Stimulated activated naive CD8-positive, alpha-beta T cell treated with anti-CD3 and anti-CD28 coated beads, Interleukin-15, amount 100 ng/mL, for 72 hours (primary cell): ENCODE measurements around the gene ARHGEF39.

Experiments used
- ATAC-seq: fragments of 150-1000 bp; cut with Tn5 transposase; 2 replicates; pipeline ENCODE4 v1.10.0; 2021; ENCODE audit warnings: mild to moderate bottlenecking, moderate library complexity
- DNase-seq, 2 donors: peaks; one replicate each; pipeline ENCODE4 v3.0.0; 2021 to 2022
- H3K27ac Mint-ChIP-seq, 2 donors: one replicate each; pipeline ENCODE4 v1.8.0; 2022; ENCODE audit warnings: mild to moderate bottlenecking in 2 of 2, mixed read lengths in 2 of 2, moderate library complexity in 2 of 2
- H3K27me3 Mint-ChIP-seq: one replicate; pipeline ENCODE4 v1.8.0; 2022; ENCODE audit warnings: mixed read lengths
- H3K4me1 Mint-ChIP-seq: one replicate; pipeline ENCODE4 v1.8.0; 2022; ENCODE audit warnings: mild to moderate bottlenecking, mixed read lengths
- H3K4me3 Mint-ChIP-seq, 2 donors: one replicate each; pipeline ENCODE4 v1.8.0; 2022; ENCODE audit warnings: mild to moderate bottlenecking in 2 of 2, mixed read lengths in 2 of 2, moderate library complexity in 1 of 2
- H3K9me3 Mint-ChIP-seq, 2 donors: one replicate each; pipeline ENCODE4 v1.8.0; 2022; ENCODE audit warnings: mixed read lengths in 2 of 2

ARHGEF39 gene

GRCh38 chr9:35698231-35698630, 33.2 kb upstream of the ARHGEF39 start:
- Mint-ChIP-seq H3K27me3 (no peaks in the 10 kb centered on the region), H3K4me1 (peaks cover 7% of the 10 kb centered on the region), H3K4me3 (no peak overlapping the region), H3K27ac (no peak overlapping the region), H3K9me3 (no peaks in the 10 kb centered on the region)
- DNase-seq (no peak), ATAC-seq (no peak)

DNA sequence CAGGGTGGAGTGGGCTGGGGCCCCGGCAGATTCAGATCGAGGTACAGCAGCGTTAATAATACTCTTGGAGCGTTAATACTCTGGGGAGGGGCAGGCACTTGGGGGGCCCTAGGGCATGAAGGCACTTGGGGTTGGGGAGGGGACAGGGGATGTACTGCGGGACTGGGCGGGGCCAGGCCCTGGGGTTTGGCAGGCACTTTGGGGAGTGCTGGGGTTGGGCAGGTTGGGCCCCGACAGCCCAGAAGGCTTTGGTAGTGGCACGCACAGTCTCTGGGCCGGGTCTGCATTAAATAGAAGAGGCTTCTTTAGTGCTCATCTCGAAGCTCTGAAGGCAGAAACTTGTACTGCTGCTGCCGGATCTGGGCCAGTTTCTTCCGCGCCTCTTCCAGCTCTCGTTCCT, 32.5 kb upstream of the ARHGEF39 start:
- H3K4me1 Mint-ChIP-seq, result peaks cover 7% of the 10 kb centered on the region
- DNase-seq, result no peak
- no peak for ATAC-seq
- peak overlapping the region; percentile 5 to 12 for H3K27ac Mint-ChIP-seq
- H3K9me3 Mint-ChIP-seq, result no peaks in the 10 kb centered on the region
- no peak overlapping the region for H3K4me3 Mint-ChIP-seq
- H3K27me3 Mint-ChIP-seq, result no peaks in the 10 kb centered on the region

DNA sequence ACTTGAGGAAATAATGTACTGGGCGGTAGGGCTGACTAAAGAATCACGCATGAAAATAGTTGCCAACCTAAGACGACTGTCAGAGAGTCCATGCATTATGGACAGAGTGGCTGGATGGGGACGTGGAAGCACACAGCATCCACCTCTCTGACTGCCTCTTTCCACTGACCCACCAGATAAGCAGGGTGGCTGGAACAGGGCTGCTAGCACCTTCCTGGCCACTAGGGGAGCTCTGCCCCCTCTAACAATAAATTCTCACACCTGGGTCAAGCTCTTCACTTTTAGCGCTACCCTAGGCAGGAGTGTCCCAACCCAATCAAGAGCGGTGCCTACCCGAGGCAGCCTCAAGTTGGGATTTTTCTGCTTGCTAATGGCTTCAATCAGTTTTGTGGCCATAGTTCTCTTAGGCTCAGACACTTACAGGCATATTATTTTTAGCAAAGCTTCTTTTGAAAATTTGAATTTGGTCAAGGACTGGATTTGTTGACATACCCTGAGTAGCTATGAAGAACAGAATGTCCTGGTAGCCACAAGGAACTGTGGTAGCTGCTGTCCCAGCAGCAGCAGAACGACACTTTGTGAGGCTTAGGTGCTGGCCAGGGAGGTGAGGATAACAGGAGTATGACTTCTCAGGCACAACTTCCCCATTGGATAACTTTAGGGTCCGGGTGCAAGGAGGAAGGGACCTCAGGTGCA, 31.7 kb upstream of the ARHGEF39 start:
- H3K27me3 Mint-ChIP-seq, result no peaks in the 10 kb centered on the region

DNA sequence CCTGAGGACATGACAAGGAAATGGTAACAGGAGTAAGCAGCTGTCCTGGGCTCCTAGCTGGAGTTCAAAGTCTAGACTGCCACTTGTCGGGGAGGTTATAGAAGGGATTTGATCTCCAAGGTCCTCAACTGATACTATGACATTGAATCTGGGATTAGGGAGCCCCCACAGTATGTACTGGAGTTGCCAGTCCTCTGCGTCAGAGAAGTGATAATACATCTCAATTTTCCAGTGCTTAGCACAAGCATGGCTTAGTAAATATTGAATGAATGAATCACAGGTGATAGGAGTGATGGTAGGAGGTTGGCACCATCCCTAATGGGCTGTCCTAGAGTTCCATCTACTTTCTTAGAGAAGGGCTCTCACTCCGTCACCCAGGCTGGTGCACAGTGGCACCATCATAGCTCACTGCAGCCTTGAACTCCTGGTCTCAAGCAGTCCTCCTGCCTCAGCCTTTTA, 31.0 kb upstream of the ARHGEF39 start:
- no peaks in the 10 kb centered on the region for H3K27me3 Mint-ChIP-seq
- H3K27ac Mint-ChIP-seq, result no peak overlapping the region
- DNase-seq (no peak), ATAC-seq (no peak)
- H3K9me3 Mint-ChIP-seq, result no peaks in the 10 kb centered on the region
- peaks cover 19% of the 10 kb centered on the region for H3K4me1 Mint-ChIP-seq
- H3K4me3 Mint-ChIP-seq, result no peak overlapping the region

More for the DNA sequence above, 31.7 kb upstream of the ARHGEF39 start:
- DNase-seq, result peak; percentile 49 to 51
- H3K4me1 Mint-ChIP-seq, result peaks cover 12% of the 10 kb centered on the region
- no peak overlapping the region for H3K4me3 Mint-ChIP-seq
- no peak overlapping the region for H3K27ac Mint-ChIP-seq
- ATAC-seq, result peak; percentile 83
- H3K9me3 Mint-ChIP-seq, result no peaks in the 10 kb centered on the region

- Mint-ChIP-seq H3K27ac (no peak overlapping the region), H3K27me3 (no peaks in the 10 kb centered on the region), H3K9me3 (no peaks in the 10 kb centered on the region), H3K4me1 (peaks cover 50% of the 10 kb centered on the region), H3K4me3 (peak overlapping the region in 1 of 2 donors; percentile 87)
- DNase-seq (no peak), ATAC-seq (no peak)
These were observed 26.8 kb upstream of the ARHGEF39 start for GRCh38 chr9:35691757-35692301.

- H3K27me3 Mint-ChIP-seq, result no peaks in the 10 kb centered on the region
- ATAC-seq, result no peak
- H3K9me3 Mint-ChIP-seq, result no peaks in the 10 kb centered on the region
- no peak for DNase-seq
- peak overlapping the region; percentile 46 to 76 for H3K27ac Mint-ChIP-seq
- H3K4me3 Mint-ChIP-seq, result peak overlapping the region; percentile 87 to 88
- peaks cover 45% of the 10 kb centered on the region for H3K4me1 Mint-ChIP-seq
These were observed 26.3 kb upstream of the ARHGEF39 start for GRCh38 chr9:35691334-35691650.

GRCh38 chr9:35690614-35691333, 25.8 kb upstream of the ARHGEF39 start:
- ATAC-seq, result peak; percentile 19
- Mint-ChIP-seq H3K27me3 (no peaks in the 10 kb centered on the region), H3K9me3 (no peaks in the 10 kb centered on the region), H3K4me1 (peaks cover 45% of the 10 kb centered on the region), H3K4me3 (peak overlapping the region; percentile 87 to 88), H3K27ac (peak overlapping the region; percentile 74 to 78)
- DNase-seq, result no peak

DNA sequence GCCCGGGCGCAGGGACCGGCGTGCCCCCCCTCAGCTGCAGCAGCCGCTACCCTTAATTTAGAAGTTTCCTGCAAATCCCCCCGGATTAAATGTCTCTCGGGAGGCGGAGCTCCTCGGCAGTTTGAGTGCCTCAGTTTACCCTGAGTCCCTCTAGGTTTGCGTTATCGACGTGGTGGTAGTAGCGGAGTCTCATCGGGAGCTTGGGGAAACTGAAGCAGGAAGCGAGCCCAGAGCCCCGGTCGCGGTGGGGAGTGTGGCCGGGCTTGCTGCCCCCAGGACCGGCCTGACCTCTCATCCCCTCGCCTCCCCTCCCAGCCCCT, 25.3 kb upstream of the ARHGEF39 start:
- no peaks in the 10 kb centered on the region for H3K27me3 Mint-ChIP-seq
- ATAC-seq, result peak; percentile 22

DNA sequence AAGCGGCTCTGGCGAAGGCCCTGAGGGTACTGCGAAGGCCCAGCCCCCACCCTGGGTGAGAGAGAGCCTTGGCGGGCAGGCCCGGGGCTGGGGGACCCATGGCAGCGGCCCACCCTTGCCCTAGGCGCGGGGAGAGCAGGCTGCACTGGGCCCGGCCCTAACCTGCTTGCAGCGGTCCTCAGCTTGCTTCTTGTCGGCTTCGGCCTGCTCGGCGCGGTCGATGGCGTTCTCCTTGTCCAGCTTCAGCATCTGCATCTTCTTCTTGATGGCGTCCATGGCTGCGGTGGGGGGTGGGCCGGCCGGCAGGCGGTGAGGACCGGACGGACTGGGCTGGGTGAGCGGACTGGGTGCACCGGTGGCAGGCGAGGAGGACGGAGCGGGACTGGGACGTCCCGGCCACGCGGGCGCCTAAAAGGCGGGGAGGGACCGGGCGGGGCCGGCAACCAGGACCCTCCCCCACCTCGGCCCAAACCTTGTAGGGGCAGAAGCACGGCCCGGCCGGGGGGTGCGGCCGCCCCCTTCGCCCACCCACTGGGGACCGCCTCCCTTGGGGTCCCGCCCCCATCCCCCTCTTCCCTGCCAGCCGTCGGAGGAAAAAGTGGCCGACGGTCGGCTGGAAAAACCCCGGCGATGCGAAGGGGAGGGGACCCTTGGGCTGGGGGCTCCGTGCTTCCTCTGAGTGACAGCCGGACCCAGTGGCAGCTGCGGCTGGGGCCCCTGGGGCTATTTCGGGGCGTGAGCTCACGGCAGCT, 24.7 kb upstream of the ARHGEF39 start, which contains the start of gene TPM2:
Gene TPM2 (minus strand): TSS at position 384 of the 752 bp plus-strand sequence. CDS start 108 bp downstream, at position 276.
- no peaks in the 10 kb centered on the region for H3K27me3 Mint-ChIP-seq

More for the DNA sequence above, 25.3 kb upstream of the ARHGEF39 start:
- Mint-ChIP-seq H3K4me1 (peaks cover 45% of the 10 kb centered on the region), H3K9me3 (no peaks in the 10 kb centered on the region), H3K27ac (no peak overlapping the region), H3K4me3 (peak overlapping the region; percentile 67 to 78)
- no peak for DNase-seq

DNA sequence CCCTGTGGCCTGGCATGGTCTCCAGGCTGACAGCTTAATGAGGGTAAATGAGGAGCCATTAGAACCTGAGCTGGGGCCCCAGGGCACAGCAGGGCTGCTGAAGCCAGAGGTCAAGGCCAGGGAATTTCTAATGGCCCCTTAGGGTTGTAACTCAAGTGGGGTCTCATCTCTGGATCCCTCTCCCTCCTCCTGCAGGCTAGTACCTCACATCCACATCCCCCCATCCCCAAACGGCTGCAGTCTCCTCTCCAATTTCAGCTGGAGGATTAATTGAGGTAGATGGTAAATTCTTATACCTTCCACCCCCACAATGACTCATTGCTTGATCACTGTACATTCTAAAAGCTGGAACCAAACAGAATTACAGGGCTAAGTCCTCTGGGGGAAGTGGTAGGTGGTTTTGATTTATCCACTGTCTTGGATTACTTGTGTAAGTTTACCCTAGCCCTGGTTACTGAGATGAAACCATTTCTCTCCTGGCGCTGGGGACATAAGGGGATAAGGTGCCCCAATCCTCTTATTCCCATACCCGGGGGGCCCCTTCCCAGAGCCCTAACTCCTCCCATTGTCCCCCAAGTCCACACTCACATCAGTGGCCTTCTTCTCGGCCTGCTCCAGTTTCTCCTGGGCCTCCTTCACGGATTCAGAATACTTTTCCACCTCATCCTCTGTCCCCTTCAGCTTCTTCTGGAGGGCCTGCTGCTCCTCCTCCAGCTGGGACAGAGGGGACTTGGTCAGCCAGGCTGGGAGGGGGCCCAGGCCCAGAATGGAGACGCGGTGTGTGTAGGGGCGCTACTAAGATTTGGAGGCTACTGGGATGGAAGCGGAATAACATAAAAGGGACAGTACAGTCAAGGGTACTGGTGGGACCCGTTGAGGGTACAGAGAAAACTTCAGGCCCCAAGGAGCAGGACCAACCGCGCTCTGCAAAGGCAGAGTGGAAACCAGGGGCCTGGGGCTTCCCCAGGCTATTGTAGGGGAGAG, 23.9 kb upstream of the ARHGEF39 start:
- peak overlapping the region; percentile 71 to 74 for H3K4me3 Mint-ChIP-seq
- no peaks in the 10 kb centered on the region for H3K27me3 Mint-ChIP-seq
- no peaks in the 10 kb centered on the region for H3K9me3 Mint-ChIP-seq
- H3K27ac Mint-ChIP-seq, result peak overlapping the region; percentile 74 to 80
- DNase-seq (no peak), ATAC-seq (peak; percentile 81)
- peaks cover 45% of the 10 kb centered on the region for H3K4me1 Mint-ChIP-seq

More for the DNA sequence above, 24.7 kb upstream of the ARHGEF39 start, which contains the start of gene TPM2:
- Mint-ChIP-seq H3K4me3 (peak within 1 kb of the TSS; percentile 87 to 88), H3K4me1 (peaks cover 45% of the 10 kb centered on the region), H3K27ac (peak within 1 kb of the TSS; percentile 74 to 80), H3K9me3 (no peaks in the 10 kb centered on the region)
- ATAC-seq, result peak; percentile 60
- no peak for DNase-seq

DNA sequence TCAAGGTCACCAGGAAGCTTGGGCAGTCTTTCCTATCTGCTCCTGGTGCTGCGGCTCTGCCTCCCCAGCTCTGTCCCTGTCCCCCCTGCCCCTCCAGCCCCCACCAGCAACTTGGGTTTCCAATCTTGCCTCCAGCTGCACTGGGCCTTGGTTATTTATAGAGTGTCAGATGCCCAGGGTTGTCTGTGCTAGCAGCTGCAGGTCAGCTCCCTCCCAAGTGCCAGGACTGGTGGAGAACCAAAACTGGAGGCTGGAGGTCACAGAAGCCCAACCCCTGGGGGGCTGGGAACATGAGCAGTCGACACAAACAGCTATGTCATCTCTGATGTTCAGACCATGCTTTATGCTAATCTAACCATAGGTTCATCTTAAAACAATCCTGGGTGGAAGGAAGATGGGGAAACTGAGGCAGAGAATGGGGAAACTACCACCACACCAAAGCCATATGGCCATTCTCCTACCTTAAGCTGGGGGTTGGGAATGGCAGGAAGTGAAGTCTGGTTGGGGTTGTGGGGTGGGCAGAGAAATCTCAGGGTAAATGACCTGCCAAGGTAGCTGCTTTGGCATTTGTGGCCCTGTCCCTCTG, 23.1 kb upstream of the ARHGEF39 start:
- no peaks in the 10 kb centered on the region for H3K27me3 Mint-ChIP-seq
- ATAC-seq (no peak), DNase-seq (no peak)
- no peaks in the 10 kb centered on the region for H3K9me3 Mint-ChIP-seq
- H3K4me3 Mint-ChIP-seq, result peak overlapping the region in 1 of 2 donors; percentile 17
- no peak overlapping the region for H3K27ac Mint-ChIP-seq
- H3K4me1 Mint-ChIP-seq, result peaks cover 45% of the 10 kb centered on the region

DNA sequence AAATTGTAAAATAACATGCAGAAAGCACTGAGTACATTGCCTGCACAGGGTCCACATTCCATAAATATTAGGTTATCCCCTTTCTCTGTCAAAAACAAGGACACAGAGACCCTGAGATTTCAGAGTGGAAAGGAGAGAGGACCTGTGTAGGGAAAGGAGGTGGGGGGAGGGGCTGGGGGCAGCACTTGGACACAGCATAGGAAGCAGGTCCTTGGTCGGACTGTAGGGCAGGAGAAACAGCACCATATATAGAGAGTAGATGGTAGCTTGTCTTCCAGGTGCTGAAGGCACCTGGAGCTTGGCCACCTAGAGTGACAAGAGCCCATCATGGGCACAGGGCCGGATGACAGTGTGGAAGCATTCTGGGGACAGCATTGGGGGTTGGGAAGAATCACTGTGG, 22.3 kb upstream of the ARHGEF39 start:
- no peak overlapping the region for H3K27ac Mint-ChIP-seq
- H3K4me3 Mint-ChIP-seq, result no peak overlapping the region
- peaks cover 45% of the 10 kb centered on the region for H3K4me1 Mint-ChIP-seq
- DNase-seq, result no peak
- H3K27me3 Mint-ChIP-seq, result no peaks in the 10 kb centered on the region
- ATAC-seq, result no peak
- H3K9me3 Mint-ChIP-seq, result no peaks in the 10 kb centered on the region

GRCh38 chr9:35686222-35687203, 21.5 kb upstream of the ARHGEF39 start:
- no peak overlapping the region for H3K27ac Mint-ChIP-seq
- no peaks in the 10 kb centered on the region for H3K9me3 Mint-ChIP-seq
- peaks cover 38% of the 10 kb centered on the region for H3K4me1 Mint-ChIP-seq
- H3K27me3 Mint-ChIP-seq, result no peaks in the 10 kb centered on the region
- ATAC-seq (no peak), DNase-seq (no peak)
- H3K4me3 Mint-ChIP-seq, result no peak overlapping the region
